ENCODE data around the gene CFAP44.
"Not testable (repeated sequence)": the region's sequence is repeated elsewhere in the genome, so short reads cannot be mapped to it uniquely, and the experiment has no call there.

Gene CFAP44

GRCh38 chr3:113441051-113441770 lies at the start of gene CFAP44:
Gene CFAP44, minus strand, starts transcription at chr3:113441493. Its CDS starts 7,829 bp downstream, at chr3:113433664.
- no peak for DNase-seq

GRCh38 chr3:113485161-113485609 lies 43.9 kb upstream of the CFAP44 start:
- no peak for DNase-seq

- DNase-seq, result no peak
These were observed 27.2 kb upstream of the CFAP44 start for GRCh38 chr3:113468539-113468938.

GRCh38 chr3:113461488-113461887 lies 20.2 kb upstream of the CFAP44 start:
- DNase-seq, result no peak

- DNase-seq, result not testable (repeated sequence)
These were observed 17.3 kb upstream of the CFAP44 start for GRCh38 chr3:113458554-113458953.

- DNase-seq, result no peak
These were observed 14.2 kb upstream of the CFAP44 start for GRCh38 chr3:113455446-113455845.

GRCh38 chr3:113454630-113455029 lies 13.3 kb upstream of the CFAP44 start:
- DNase-seq, result no peak

- DNase-seq, result no peak
These were observed 12.8 kb upstream of the CFAP44 start for GRCh38 chr3:113454057-113454456.

- no peak for DNase-seq
These were observed 9.6 kb upstream of the CFAP44 start for GRCh38 chr3:113450911-113451310.

GRCh38 chr3:113439606-113440005 lies 1.7 kb downstream of the CFAP44 start:
- DNase-seq, result no peak

GRCh38 chr3:113438224-113438623 lies 3.1 kb downstream of the CFAP44 start:
- no peak for DNase-seq

- no peak for DNase-seq
These were observed 3.9 kb downstream of the CFAP44 start for GRCh38 chr3:113437411-113437810.

GRCh38 chr3:113436809-113437208 lies 4.5 kb downstream of the CFAP44 start:
- no peak for DNase-seq

GRCh38 chr3:113431811-113432210 lies 9.5 kb downstream of the CFAP44 start:
- DNase-seq, result no peak

- no peak for DNase-seq
These were observed 12.7 kb downstream of the CFAP44 start for GRCh38 chr3:113428581-113428980.

GRCh38 chr3:113423699-113424098 lies 17.6 kb downstream of the CFAP44 start:
- DNase-seq, result no peak

GRCh38 chr3:113421082-113421481 lies 20.2 kb downstream of the CFAP44 start:
- DNase-seq, result no peak

GRCh38 chr3:113409676-113410075 lies 31.6 kb downstream of the CFAP44 start:
- no peak for DNase-seq

- no peak for DNase-seq
These were observed 36.1 kb downstream of the CFAP44 start for GRCh38 chr3:113405180-113405579.

- DNase-seq, result no peak
These were observed 36.7 kb downstream of the CFAP44 start for GRCh38 chr3:113404637-113405036.
